ENCODE results near the gene KCNN1.

Gene KCNN1

DNA sequence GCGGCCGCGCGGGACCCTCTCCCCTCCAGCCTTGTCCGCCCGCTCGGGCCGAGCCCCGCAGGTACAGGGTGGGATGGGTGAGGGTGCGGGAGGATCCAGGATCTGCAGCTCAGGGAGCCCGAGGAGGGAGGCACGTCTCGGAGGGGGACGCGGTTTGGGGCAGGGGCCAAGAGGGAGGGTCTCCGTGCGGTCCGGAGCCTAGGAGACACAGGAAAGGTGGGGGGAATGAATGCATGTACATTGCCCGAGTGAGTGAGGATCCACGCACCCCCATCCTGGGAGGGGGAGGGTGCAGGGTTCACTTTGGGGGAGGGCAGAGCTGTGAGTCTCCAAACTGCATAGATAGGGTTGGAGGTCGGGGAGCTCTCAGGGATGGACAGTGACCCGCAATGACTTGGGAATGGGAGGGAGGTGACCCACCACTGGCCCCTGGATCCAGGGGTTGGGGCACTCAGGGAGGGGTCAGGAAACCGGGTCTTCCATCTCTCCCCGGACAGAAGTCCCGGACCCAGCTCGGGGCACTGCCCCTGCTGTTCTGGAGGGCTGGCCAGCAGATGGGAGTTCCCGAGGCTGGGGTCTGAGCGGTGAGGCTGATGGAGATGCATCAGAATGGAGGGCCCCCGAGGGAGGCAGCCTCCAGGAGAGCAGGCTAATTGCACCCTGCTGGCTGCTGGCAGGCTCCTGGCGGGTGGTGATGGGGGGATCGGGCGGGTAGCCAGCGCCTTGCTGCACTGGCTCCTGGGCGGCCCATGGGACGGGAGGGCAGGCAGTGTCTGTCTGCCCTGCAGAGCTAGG, 547 bp downstream of the KCNN1 start:
- TF ChIP-seq, protein P1, sequence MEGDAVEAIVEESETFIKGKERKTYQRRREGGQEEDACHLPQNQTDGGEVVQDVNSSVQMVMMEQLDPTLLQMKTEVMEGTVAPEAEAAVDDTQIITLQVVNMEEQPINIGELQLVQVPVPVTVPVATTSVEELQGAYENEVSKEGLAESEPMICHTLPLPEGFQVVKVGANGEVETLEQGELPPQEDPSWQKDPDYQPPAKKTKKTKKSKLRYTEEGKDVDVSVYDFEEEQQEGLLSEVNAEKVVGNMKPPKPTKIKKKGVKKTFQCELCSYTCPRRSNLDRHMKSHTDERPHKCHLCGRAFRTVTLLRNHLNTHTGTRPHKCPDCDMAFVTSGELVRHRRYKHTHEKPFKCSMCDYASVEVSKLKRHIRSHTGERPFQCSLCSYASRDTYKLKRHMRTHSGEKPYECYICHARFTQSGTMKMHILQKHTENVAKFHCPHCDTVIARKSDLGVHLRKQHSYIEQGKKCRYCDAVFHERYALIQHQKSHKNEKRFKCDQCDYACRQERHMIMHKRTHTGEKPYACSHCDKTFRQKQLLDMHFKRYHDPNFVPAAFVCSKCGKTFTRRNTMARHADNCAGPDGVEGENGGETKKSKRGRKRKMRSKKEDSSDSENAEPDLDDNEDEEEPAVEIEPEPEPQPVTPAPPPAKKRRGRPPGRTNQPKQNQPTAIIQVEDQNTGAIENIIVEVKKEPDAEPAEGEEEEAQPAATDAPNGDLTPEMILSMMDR (conservative IDR thresholded peaks at IDR 0.05) = no peak
- H3K27ac ChIP-seq = peak overlapping the region; percentile 58; the same call in 1 of the 2 replicates

DNA sequence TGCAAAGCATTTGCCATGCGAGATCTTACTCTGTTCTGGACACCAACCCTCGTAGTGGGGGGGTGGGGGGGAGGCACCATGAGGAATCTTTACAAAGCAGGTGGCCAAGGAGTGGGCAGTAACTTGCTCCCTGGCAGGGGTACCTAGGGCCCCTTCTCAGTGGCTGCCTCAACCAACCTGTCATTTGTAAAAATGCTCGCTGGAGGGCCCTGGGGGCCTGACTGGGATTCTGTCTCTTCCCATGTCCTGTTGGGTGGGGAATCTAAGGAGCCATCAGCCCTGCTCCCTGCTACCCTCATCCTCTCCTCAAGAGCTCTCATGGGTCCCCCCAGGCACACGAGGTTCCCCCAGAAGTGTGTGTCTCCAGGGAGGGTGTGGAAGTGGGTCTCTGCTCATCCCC, 1.5 kb downstream of the KCNN1 start:
- TF ChIP-seq, protein P1 (conservative IDR thresholded peaks at IDR 0.05) = no peak
- no peak overlapping the region for H3K27ac ChIP-seq

DNA sequence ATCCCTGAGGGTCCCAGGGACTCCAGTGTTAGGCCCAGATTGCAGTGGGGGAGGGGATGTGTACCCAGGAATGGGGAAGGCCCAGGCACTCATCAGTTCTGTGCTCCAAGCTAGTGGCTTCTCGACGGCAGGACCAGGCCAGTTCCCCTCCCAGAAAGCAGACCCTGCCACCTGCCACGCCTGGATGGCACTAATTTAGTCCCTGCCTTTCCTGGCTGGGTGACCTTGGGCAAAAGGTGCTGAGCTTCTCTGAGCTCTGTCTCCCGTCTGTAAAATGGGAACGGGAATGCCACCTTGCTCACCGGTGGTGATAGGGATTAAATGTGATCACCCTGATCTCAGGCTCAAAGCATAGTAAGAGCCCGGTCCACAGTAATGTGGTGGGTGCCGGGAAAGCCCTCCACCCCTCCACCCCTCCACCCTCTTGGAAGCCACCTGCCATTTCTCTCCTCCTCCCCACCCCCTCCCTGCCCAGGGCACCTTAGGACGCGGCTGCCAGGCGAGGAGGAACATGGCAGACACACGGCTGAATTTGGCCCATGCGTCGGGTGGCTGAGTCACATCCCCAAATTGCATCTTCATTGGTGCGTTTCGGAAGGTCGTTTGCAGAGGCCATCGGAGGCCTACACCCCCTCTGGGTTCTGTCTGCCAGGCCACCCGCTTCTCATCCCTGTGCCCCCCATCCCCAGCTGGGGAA, 2.3 kb downstream of the KCNN1 start:
- no peak overlapping the region for H3K27ac ChIP-seq
- TF ChIP-seq, protein P1 (conservative IDR thresholded peaks at IDR 0.05) = no peak

DNA sequence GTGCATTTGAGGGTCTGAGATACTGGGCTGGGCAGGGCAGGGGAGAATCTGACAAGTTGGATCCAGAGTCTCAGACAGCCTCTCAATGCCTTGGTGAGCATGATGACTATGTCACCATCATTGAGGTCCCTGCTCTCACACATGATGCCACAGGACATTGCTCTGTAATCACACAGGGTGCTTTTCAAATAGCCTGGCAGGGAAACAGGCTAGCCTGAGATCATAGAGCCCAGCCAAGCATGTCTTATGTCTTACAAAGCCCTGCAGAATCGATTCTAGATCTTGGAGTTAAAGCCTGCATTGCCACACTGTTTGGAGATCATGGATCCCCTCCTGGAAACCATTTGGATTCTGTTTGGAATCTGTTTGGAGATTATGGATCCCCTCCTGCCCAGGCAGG, 5.3 kb downstream of the KCNN1 start:
- no peak overlapping the region for H3K27ac ChIP-seq
- TF ChIP-seq, protein P1 (conservative IDR thresholded peaks at IDR 0.05) = no peak

DNA sequence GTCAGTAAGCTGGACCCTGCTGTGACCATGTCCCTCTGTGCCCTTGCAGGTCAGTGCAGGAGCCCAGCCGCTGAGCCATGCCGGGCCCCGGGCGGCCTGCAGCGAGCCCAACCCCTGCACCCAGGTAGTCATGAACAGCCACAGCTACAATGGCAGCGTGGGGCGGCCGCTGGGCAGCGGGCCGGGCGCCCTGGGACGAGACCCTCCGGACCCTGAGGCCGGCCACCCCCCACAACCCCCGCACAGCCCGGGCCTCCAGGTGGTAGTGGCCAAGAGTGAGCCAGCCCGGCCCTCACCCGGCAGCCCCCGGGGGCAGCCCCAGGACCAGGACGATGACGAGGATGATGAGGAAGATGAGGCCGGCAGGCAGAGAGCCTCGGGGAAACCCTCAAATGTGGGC, 6.9 kb downstream of the KCNN1 start:
- H3K27ac ChIP-seq = no peak overlapping the region
- TF ChIP-seq, protein P1 (conservative IDR thresholded peaks at IDR 0.05) = no peak

DNA sequence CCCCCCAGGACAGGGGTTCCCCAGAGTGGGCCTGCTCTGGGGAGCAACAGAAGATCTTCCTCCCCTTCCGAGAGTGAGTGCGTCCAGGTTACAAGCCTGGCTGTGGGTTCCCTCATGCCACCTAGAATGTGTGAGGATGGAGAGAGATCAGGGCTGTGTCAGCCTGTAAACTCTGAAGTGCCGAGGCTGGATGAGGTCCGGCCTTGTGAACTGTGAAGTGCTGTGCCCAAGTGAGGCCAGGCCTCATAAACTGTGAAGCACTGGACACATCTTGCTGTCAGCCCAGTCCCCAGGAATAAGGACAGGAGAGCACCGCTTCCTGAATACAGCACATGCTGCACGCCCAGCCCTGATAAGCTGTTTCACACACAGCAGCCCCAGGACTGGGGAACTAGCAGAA, 7.6 kb downstream of the KCNN1 start:
- H3K27ac ChIP-seq = no peak overlapping the region
- TF ChIP-seq, protein P1 (conservative IDR thresholded peaks at IDR 0.05) = no peak

DNA sequence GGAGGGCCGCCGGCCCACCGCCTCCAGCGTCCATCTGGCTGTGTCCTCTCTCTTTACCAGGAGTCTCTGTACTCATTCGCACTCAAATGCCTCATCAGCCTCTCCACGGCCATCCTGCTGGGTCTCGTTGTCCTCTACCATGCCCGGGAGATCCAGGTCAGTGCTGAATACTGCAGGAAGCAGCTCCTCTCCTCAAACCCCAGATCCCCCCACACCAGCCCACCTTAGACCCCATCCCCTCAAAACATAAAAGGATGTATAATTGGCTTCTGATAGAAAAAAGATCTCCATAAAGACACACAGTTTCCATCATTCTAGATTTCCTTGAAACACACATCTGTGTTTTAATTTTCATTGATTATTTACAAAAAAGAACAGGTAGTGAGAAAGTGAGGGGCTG, 8.1 kb downstream of the KCNN1 start:
- TF ChIP-seq, protein P1 (conservative IDR thresholded peaks at IDR 0.05) = no peak
- H3K27ac ChIP-seq = no peak overlapping the region
